GM18951 (cell line): ENCODE results near the gene PITX1.
"Not testable (repeated sequence)": the region's sequence is repeated elsewhere in the genome, so short reads cannot be mapped to it uniquely, and the experiment has no call there.

Source experiments
- POLR2A ChIP-seq: IDR thresholded peaks from 4 replicates; pipeline ENCODE4 v1.6.1; 2011; ENCODE audit warnings: mild to moderate bottlenecking; ENCODE audit not compliant: insufficient read length, insufficient read depth; ENCODE audit errors: extremely low read depth
- in situ Hi-C: fragments of 300-500 bp; cut with MboI; formaldehyde crosslinking; loops from one replicate; pipeline ENCODE4 v1.12.0; 2022; ENCODE audit warnings: low sequenced_read_pairs, mixed read lengths, inconsistent platforms; ENCODE audit not compliant: unreplicated experiment

The PITX1 gene

DNA sequence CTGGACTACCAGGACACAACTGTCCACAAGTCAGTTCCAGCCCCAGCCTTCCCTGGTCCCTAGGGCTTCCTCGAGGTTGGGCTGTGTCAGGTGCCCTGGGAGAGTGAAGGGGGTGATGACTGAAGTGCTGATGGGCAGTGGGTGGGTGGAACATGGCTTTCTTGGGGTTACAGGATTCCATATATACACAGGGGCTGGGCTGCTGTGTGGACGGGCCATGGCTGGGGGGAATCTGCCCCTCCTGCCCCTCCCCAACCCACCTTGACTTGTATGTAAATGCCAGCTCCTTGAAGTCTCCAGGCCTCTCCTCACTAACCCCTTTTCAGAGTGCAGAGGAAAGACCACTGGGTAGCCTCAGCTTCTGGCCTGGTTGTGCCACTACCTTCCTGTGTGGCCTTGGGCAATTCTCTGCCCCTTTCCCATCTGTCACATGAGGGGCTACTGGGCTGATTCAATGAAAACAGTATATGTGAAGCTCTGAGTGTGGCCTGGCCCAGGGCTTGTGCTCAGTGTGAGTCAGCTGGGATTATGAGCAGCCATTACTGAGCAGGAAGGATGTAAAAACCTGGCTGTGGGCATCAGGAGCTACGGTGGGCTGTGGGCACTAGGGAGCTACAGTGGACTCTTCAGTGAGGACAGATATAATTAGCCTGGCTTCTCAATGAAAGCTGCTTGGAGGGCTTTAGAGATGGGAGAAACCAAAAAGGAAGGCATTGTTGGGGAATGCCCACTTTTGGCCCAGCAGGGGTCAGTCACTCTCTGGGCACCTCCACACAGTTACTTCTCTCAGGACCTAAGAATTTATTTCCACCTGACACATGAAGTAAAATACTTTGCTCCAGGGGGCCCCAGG is 23.3 kb downstream of the PITX1 start:
- in situ Hi-C loops = no loop called here
- TF ChIP-seq POLR2A = no peak

DNA sequence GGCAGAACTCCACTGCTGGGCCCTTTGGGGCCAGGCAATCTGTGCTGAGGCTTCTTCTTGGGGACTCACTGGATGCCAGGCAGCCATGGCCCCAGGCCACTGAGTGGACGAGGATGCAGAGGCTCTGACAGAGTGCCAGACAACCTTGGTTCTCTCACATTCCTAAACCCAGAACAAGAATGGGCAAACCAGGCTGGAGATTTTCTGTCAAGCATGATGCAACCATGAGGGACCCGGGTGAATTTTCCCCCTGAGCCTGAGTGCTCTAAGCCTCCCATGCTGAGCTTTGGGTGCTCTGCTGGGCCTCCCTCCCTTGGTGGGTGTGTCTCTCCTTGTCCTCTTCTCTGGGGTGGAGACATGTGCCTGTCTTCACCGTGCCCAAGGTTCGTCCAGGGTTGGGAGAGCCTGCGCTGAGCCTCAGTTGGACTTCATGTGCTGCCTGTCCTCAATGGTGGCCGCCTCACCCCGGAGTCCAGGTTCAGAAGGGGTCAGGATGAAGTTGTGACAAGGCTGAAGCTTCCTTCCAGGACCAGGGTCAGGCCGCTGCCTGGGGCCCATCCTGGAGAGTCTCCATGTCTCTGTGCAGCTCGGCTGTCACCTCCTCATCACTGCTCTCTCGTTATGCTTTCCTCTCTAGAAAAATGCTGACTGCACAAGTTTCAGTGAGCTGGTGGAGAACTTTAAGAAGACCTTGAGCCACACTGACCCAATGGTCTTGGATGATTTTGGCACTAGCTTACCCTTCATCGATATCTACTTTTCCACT is 24.1 kb downstream of the PITX1 start:
- in situ Hi-C loops = no loop called here
- no peak for TF ChIP-seq POLR2A

DNA sequence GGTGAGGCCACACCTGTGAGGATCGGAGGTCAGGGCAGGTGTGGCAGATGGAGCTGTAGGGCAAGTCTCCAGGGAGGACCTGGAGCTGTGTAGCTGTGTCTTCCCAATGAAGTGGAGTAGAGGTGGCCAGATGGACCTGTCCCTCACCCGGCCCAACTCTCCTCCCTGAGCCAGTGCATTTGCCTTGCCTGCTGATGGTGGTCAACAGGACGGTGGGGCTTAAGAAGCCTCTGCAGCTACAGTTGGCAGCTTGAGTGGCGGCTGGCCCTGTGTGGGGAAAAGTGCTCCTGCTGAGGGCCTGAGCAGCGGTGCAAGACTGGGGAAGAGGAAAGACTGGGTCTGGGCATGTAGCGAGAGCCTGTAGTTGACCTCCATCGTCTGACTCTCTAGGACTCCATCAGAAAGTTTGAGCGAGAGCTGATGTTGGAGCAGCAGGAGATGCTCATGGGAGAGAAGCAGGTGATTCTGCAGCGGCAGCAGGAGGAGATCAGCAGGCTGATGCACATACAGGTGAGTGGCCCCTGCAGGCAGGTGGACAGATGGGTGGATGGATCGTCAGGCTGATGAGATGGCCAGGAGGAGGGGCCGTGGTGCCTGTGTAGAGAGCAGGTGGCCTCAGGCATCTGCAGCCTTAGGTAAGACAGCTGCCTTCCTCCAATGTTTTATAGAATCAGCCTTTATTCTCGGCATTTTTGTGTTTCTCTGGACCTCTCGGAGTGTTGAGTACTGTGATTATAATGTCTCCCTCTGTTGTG is 24.9 kb downstream of the PITX1 start:
- in situ Hi-C loops = no loop called here

DNA sequence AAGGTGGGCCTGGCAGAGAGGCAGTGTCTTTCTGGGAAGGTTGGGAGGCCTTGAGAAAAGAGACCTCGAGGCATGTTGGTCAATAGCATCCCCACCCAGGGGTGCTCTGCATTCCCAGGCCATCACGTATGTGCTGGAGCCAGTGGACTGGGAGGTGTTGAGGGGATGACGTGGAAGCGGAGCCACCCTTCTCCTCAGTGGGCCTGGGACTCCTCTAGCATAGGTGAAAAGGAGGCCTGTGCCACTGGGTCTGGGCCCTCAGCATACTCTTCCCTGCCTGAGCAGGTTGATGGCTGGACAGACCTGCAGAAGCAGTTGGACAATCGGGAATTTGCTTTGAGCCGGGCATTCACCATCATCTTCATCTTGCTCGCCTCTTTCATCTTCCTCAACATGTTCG is 25.5 kb downstream of the PITX1 start:
- in situ Hi-C loops = no loop called here
- TF ChIP-seq POLR2A = no peak

More for the DNA sequence above, 24.9 kb downstream of the PITX1 start:
- TF ChIP-seq POLR2A = no peak

DNA sequence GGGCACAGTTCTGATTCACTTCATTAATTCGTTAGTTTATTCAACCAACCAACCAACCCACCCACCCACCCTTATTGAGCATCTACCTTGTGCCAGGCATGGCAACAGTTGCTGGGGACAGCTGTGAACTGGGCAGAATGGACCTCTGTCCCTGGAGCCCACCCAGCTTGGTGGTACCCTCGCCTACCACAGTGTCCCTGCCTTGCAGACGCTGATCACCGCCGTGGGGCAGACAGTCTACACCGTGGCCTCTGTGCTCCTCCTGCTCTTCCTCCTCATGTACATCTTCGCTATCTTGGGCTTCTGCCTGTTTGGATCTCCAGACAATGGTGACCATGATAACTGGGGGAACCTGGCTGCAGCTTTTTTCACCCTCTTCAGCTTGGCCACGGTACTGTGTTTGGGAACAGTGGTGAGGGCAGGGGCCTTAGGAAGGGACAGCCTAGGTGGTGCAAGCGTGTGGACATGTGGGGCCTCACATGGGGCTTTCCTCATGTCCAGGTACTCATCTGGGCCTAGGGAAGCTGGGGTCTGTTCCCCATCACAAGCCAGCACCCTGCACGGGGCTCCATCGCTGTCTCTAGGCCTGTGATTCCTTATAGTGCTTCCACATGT is 26.2 kb downstream of the PITX1 start:
- in situ Hi-C loops = no loop called here
- no peak for TF ChIP-seq POLR2A

DNA sequence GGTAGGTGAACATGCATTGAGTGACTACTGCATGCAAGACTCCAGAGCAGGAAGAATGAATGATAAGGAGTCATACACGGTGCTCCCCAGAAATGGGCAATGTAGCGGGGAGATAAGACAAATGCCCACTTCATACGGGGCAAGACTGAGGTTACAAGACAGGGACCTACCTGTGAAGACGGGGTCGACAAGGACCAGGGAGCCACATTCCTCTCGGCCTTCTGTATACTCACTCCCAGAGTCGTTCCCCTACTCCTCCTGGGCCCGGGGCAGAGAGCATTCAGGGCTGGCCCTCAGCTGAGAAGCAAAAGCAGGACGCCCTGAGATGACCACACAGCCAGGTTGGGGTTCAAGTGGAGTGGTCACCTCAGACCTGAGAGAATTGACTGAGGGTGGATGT is 26.7 kb downstream of the PITX1 start:
- in situ Hi-C loops = no loop called here
- TF ChIP-seq POLR2A = no peak

DNA sequence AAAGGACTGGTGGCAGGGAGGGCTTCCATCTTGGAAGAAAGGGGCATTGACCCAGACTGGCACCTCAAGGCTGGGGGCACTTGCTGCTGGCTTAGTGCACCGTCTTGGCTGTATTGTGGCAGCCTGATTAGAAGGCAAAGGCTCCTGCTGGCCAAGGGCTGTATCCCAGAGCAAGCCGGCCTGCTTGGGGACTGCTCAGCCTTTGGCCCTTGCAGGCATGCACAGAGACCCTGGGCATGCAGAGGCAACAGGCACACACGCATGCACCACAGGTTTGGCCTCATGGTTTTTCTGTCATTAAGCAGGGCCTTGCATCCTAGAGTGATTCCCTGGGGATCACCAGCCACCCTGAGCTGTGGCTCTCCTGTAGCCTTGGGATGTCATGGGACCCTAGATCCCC is 29.0 kb downstream of the PITX1 start:
- no peak for TF ChIP-seq POLR2A
- in situ Hi-C loops = no loop called here

DNA sequence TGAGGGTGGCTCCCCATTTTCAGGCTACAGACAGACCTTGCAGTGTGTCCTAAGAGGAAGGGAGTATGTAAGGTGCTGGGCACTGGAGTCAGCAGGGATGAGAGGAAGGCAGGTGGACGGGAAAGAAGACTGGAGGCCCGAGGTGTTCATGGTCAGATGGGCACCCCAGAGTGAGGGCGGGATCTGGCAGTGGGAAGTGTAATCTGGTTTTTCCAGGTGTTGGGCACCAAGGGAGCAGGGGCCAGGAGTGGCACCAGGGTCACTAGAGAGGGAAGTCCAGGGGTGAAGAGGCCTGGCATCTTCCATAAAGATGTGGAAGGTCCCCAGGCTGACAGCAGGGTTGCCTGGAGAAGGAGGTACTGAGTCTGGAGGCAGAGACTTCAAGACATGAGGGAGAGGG is 29.7 kb downstream of the PITX1 start:
- in situ Hi-C loops = no loop called here
- TF ChIP-seq POLR2A = no peak

DNA sequence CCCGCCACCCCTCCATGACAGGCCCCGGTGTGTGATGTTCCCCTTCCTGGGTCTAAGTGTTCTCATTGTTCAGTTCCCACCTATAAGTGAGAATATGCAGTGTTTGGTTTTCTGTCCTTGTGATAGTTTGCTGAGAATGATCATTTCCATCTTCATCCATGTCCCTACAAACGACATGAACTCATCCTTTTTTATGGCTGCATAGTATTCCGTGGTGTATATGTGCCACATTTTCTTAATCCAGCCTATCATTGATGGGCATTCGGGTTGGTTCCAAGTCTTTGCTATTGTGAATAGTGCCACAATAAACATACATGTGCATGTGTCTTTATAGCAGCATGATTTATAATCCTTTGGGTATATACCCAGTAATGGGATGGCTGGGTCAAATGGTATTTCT is 36.0 kb downstream of the PITX1 start:
- in situ Hi-C loops = not testable (repeated sequence)

DNA sequence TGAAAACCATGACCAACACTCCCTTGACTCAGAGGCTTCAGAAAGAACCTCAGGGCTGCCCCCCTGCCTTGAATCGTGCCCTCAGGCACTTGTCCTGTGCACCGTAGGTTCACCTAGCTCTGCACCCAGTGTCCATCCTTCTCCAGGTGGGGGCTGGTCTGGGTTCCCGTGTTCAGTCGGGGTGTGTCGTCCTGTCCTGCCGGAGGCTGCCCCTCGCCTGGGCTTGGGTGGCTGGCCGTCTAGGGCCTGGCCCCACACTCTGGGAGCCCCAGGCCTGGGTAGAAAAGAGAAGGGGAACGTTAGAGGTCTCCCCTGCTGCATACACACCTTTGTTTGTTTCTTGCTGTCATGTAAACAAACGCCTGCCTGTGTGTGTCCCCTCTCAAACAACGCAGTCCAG is 37.0 kb downstream of the PITX1 start:
- in situ Hi-C loops = no loop called here
- no peak for TF ChIP-seq POLR2A

DNA sequence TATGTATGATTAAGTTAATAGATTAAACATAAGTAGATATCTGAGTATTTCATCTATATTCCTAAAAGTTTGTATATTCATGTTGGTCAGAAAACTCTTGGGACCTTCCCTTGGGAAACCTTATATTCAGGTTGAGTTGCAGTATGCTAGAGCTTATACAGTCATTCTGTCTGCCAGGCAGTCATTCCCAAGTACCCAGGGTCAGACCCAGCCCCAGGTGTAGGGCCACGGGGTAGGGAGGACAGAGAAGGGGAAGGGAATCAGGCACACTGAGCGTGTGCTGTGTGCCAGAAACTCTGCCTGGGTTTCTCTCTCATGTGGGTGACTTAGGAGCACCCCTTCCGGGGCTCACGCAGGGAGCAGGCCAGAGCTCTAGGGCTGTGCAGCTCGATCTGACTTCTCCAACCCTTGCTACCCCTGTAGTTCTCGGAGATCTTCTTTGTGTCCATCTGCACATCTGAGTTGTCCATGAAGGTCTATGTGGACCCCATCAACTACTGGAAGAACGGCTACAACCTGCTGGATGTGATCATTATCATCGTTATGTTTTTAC is 38.1 kb downstream of the PITX1 start:
- in situ Hi-C loops = no loop called here
- TF ChIP-seq POLR2A = no peak

DNA sequence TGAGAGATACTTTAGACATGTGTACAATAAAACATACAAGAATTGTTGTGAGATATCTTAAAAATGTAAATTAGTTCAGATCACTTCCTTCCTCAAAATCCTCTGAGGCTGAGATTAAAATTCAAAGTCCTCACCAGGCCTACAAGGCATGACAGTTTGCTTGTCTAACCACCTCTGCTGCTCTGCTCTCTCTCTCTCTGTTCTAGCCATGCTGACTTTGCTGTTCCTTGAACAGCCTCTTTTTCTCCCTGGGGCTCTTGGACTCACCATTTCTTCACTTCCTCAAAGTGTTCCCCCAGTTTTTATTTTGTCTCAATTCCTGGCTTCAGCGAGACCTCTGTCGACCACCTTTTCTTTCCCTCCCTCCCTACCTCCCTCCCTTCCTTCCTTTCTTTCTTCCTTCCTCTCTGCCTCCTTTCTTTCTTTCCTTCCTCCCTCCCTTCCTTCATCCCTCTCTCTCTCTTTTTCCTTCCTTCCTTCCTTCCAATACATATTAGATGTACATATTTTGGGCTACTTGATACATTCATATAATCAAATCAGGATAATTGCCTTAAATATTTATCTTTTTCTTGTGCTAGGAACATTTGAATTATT is 39.4 kb downstream of the PITX1 start:
- TF ChIP-seq POLR2A = no peak
- in situ Hi-C loops = no loop called here
